GM18870 (cell line): ENCODE results near the gene CALHM4.

Experiments used
- ATAC-seq: cut with Tn5 transposase; IDR thresholded peaks from one replicate; pipeline ENCODE4 v1.9.1; 2021; ENCODE audit warnings: moderate library complexity; ENCODE audit not compliant: unreplicated experiment

CALHM4 gene

GRCh38 chr6:116553451-116553850 lies at the start of gene CALHM4:
Gene CALHM4, plus strand, starts transcription at chr6:116553751. Its CDS starts 43 bp downstream, at chr6:116553794.
- no peak for ATAC-seq

- no peak for ATAC-seq
Observed at GRCh38 chr6:116507324-116507723, 46.2 kb upstream of the CALHM4 start.

- no peak for ATAC-seq
Observed at GRCh38 chr6:116508527-116508926, 45.0 kb upstream of the CALHM4 start.

GRCh38 chr6:116511424-116512110 lies 42.0 kb upstream of the CALHM4 start, which contains the start of gene CALHM5:
Gene CALHM5, plus strand, starts transcription at chr6:116511639. Its CDS starts 58 bp downstream, at chr6:116511697.
- ATAC-seq, result no peak

- ATAC-seq, result peak; percentile 84
Observed at GRCh38 chr6:116512111-116512559, 41.4 kb upstream of the CALHM4 start.

GRCh38 chr6:116512734-116513133 lies 40.8 kb upstream of the CALHM4 start:
- no peak for ATAC-seq

- ATAC-seq, result no peak
Observed at GRCh38 chr6:116513224-116513875, 40.2 kb upstream of the CALHM4 start.

GRCh38 chr6:116514111-116514510 lies 39.4 kb upstream of the CALHM4 start:
- ATAC-seq, result no peak

GRCh38 chr6:116515141-116515540 lies 38.4 kb upstream of the CALHM4 start:
- no peak for ATAC-seq

GRCh38 chr6:116518621-116519368 lies 34.8 kb upstream of the CALHM4 start:
- no peak for ATAC-seq

GRCh38 chr6:116522896-116523295 lies 30.7 kb upstream of the CALHM4 start:
- ATAC-seq, result no peak

GRCh38 chr6:116524236-116524635 lies 29.3 kb upstream of the CALHM4 start:
- ATAC-seq, result no peak

GRCh38 chr6:116528133-116528532 lies 25.4 kb upstream of the CALHM4 start:
- no peak for ATAC-seq

GRCh38 chr6:116528780-116529179 lies 24.8 kb upstream of the CALHM4 start:
- ATAC-seq, result no peak

GRCh38 chr6:116529466-116530290 lies 23.9 kb upstream of the CALHM4 start:
- ATAC-seq, result no peak

- ATAC-seq, result no peak
Observed at GRCh38 chr6:116530436-116530835, 23.1 kb upstream of the CALHM4 start.

GRCh38 chr6:116531675-116532570 lies 21.6 kb upstream of the CALHM4 start:
- ATAC-seq, result no peak

- ATAC-seq, result no peak
Observed at GRCh38 chr6:116533233-116533957, 20.2 kb upstream of the CALHM4 start.

GRCh38 chr6:116535109-116535508 lies 18.4 kb upstream of the CALHM4 start:
- no peak for ATAC-seq
